GM19238 (cell line): ENCODE results near the gene POLR2J3.
"Not testable (repeated sequence)": the region's sequence is repeated elsewhere in the genome, so short reads cannot be mapped to it uniquely, and the experiment has no call there.

Source experiments
- DNase-seq: peaks from one replicate; pipeline ENCODE4 v3.0.0; 2011; ENCODE audit warnings: low spot score; ENCODE audit not compliant: insufficient read length

Gene POLR2J3

DNA sequence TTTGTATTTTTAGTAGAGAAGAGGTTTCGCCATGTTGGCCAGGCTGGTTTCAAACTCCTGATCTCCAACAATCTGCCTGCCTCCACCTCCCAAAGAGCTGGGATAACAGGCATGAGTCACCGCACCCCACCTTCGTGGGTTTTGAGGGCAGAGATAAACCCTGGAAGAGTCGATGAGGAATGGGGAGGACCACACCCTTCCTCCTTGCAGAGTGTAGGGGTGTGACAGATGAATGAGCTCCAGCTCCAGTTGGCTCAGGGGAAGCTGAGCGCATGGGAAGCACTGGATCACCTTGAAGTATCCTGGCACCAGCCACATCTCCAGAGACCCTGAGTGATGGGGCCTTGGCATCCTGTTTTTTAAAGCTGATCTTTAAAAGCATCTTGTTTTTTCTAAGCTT lies 11.1 kb upstream of the POLR2J3 start:
- not testable (repeated sequence) for DNase-seq

GRCh38 chr7:102581722-102582121 lies 9.3 kb upstream of the POLR2J3 start:
- not testable (repeated sequence) for DNase-seq

DNA sequence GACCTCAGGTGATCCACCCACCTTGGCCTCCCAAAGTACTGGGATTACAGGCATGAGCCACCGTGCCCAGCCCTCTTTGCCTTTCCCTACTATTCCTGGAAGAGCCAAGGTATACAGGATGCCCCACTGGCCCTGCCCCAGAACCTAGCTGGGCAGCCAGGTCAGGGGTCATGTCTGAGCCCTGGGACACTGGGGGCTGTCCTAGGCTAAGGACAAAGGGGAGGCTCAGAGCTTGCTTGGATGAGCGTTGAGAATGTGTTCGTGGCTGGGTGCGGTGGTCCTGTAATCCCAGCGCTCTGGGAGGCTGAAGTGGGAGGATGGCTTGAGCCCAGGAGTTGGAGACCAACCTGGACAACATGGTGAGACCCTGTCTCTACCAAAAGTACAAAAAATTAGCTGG lies 6.1 kb upstream of the POLR2J3 start:
- not testable (repeated sequence) for DNase-seq

GRCh38 chr7:102577315-102578240 lies 5.2 kb upstream of the POLR2J3 start:
- not testable (repeated sequence) for DNase-seq

GRCh38 chr7:102576363-102576762 lies 4.0 kb upstream of the POLR2J3 start:
- DNase-seq = not testable (repeated sequence)

GRCh38 chr7:102574607-102575006 lies 2.2 kb upstream of the POLR2J3 start:
- not testable (repeated sequence) for DNase-seq

DNA sequence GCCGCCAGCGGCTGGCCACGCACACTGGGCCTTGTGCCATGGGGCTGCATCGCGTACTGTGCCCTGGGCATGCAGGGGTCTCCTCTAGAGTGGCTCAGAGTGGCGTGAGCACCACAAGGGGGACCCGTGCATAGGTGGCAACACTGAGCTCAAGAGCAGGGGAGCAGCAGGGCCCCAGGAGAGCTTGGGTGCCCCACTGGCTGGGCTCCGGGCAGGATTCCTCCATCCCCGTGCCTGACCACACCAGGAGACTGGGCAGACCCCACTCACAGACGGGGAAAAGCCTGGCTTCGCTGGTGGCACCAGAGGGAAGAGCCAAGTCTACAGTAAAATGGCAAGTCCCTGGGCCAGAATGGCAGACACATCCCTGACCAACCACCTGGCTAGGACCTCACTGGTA lies 3.8 kb downstream of the POLR2J3 start:
- not testable (repeated sequence) for DNase-seq

- not testable (repeated sequence) for DNase-seq
These were observed 21.5 kb downstream of the POLR2J3 start, which contains the start of gene SPDYE2 for GRCh38 chr7:102550808-102551422. SPDYE2 (plus strand) TSS chr7:102551226; CDS start chr7:102553256, 2,030 bp downstream.

DNA sequence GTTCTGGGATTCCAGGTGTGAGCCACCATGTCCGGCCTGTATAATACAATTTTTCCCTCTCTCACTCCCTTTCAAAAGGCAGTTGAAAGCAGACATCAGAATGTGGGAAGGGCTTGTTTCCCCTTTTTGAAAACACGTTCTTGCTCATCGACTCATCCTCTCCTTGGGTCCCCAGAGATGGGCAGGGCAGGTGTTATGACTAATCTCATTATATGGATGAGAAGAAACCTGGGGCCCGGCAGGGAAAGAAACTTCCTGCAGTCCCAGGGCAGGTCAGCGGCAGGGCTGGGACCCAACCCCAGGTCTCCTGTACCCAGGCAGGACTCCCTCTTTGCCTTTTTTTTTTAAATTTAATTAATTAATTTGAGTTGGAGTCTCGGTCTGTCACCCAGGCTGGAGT lies 26.0 kb downstream of the POLR2J3 start:
- not testable (repeated sequence) for DNase-seq

GRCh38 chr7:102545288-102545687 lies 27.1 kb downstream of the POLR2J3 start:
- not testable (repeated sequence) for DNase-seq

DNA sequence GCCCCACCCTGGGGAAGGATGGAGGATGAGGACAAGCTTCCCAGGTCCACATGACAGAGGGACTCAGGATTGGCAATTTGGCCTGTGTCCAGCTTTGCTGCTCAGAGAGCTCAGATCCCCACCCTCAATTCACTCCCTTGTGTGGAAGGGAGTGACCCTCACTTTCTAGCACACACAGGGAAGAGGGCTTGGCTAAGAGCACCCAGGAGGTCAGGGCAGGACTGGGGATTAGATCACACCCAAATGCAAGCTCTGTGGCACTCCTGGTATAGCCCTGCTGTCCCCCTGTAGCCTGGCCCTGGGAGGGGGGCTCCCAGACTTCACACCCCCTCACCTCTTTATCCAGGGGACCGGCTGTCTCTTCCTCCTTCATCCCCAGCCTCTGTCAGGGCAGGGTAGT lies 28.0 kb downstream of the POLR2J3 start:
- not testable (repeated sequence) for DNase-seq

- not testable (repeated sequence) for DNase-seq
These were observed 28.8 kb downstream of the POLR2J3 start, which contains the start of gene UPK3BL2 for GRCh38 chr7:102543596-102543995. UPK3BL2 (minus strand) TSS chr7:102543696; CDS start chr7:102543636, 60 bp downstream.

- not testable (repeated sequence) for DNase-seq
These were observed 29.6 kb downstream of the POLR2J3 start for GRCh38 chr7:102542771-102543170.

GRCh38 chr7:102542083-102542482 lies 30.3 kb downstream of the POLR2J3 start:
- DNase-seq = not testable (repeated sequence)

DNA sequence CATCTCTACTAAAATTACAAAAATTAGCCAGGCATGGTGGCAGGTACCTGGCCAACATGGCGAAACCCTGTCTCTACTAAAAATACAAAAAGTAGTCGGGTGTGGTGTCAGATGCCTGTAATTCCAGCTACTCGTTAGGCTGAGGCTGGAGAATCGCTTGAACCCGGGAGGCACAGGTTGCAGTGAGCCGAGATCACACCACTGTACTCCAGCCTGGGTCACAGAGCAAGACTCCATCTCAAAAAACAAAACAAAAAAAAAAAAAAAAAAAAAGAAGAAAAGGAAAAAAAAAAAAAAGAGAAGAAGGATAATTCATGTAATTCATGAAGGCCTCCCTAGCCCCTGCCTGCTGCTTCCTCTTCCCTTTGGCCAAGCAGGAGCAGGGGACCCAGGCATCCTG lies 31.8 kb downstream of the POLR2J3 start:
- not testable (repeated sequence) for DNase-seq

DNA sequence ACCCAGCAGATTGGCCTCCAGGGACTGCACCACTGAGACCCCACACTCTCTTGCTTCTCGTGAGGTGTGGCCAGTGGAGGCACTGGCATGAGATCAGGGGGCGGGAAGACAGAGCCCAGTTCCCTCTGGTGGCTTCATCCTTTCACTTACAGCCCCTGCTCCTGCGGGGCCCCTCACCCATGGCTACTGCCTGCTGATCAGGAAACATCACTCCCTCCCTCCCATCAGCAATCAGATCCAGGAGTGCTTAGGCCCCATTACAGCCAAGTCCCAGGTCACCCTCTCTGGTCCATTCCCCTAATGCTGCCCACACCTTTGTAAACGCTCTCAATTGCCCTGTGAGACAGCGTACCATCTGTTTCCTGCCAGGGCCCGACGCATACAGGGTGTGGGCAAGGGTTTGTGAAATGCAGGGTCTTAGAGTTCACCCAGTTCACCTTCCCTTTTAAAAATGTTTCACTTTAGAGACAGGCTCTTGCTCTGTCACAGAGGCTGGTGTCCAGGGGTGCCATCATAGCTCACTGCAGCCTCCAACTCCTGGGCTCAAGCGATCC lies 37.2 kb downstream of the POLR2J3 start:
- DNase-seq = not testable (repeated sequence)

DNA sequence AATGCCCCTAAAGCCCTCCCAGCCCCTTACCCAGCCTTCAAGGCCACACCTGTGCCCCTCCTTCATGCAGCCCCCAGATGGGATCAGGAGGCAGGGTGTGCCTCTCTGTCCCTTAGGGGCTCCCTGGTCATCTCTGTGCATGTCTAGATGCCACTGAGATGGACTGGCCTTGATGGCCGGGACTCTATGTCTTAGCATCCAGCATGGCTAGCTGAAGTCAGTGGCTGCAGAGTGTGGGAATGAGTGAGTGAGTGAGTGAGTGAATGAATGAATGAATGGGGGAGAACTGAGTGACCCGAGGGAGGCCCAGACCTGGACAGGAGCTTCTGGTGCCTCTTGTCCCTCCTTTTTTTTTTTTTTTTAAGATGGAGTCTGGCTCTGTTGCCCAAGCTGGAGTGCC lies 40.3 kb downstream of the POLR2J3 start:
- DNase-seq = not testable (repeated sequence)

- not testable (repeated sequence) for DNase-seq
These were observed 40.8 kb downstream of the POLR2J3 start for GRCh38 chr7:102531583-102531982.

DNA sequence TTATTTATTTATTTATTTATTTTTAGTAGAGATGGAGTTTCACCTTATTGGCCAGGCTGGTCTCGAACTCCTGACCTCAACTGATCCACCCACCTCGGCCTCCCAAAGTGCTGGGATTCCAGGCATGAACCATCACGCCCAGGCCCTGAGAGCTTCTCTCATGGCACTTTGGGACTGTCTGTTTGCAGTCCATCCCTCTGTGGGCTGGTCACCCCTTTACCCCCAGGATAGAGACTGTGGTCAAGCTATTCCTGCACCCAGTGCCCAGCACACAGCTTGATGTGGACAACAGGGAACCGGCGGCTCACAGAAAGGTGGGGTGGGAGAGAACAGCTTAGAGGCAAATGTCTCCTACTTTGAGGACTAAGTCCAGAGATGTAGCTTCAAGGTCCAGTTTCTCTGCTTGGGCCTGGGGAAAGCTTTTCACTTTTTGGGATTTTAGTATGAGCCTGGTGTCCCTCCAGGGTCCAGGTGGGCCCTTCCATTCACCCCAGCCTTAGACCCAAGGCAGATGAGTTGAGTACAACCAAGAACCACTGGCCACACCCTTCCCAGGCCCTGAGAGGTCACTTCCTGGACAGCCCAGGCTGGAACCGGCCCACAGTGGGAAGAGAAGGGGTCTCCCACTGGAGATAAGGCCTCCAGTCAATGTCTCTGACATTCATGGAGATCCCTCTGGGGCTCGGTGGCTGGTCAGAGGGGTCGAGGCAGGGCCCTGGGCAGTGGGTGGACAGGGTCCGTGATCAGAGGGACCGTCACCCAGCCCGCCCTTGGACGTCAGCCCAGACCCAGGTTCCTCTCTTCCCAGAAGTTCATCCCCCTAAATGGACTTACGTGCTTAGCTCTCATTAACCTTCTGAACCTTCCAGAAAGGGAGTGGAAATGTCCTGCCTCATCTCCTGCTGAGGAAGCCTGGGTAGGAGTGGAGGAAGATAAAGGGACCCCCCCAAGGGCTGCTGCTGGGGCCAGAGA lies 44.3 kb downstream of the POLR2J3 start:
- not testable (repeated sequence) for DNase-seq

- not testable (repeated sequence) for DNase-seq
These were observed 45.2 kb downstream of the POLR2J3 start for GRCh38 chr7:102527182-102527581.

GRCh38 chr7:102524803-102525202 lies 47.6 kb downstream of the POLR2J3 start:
- not testable (repeated sequence) for DNase-seq
